Activated naive CD8-positive, alpha-beta T cell (primary cell): ENCODE results near the gene SAMD13.

Experiments
- H3K27ac Mint-ChIP-seq: one replicate; pipeline ENCODE4 v1.8.0; 2021; ENCODE audit warnings: mixed read lengths
- H3K27me3 Mint-ChIP-seq: one replicate; pipeline ENCODE4 v1.8.0; 2021; ENCODE audit warnings: mixed read lengths
- H3K36me3 Mint-ChIP-seq: one replicate; pipeline ENCODE4 v1.8.0; 2021; ENCODE audit warnings: mixed read lengths
- H3K4me1 Mint-ChIP-seq: one replicate; pipeline ENCODE4 v1.8.0; 2021; ENCODE audit warnings: low read depth, mixed read lengths
- H3K4me3 Mint-ChIP-seq: one replicate; pipeline ENCODE4 v1.8.0; 2021; ENCODE audit warnings: mild to moderate bottlenecking, mixed read lengths
- H3K9me3 Mint-ChIP-seq: one replicate; pipeline ENCODE4 v1.8.0; 2021; ENCODE audit warnings: low read depth, mixed read lengths

Gene SAMD13

DNA sequence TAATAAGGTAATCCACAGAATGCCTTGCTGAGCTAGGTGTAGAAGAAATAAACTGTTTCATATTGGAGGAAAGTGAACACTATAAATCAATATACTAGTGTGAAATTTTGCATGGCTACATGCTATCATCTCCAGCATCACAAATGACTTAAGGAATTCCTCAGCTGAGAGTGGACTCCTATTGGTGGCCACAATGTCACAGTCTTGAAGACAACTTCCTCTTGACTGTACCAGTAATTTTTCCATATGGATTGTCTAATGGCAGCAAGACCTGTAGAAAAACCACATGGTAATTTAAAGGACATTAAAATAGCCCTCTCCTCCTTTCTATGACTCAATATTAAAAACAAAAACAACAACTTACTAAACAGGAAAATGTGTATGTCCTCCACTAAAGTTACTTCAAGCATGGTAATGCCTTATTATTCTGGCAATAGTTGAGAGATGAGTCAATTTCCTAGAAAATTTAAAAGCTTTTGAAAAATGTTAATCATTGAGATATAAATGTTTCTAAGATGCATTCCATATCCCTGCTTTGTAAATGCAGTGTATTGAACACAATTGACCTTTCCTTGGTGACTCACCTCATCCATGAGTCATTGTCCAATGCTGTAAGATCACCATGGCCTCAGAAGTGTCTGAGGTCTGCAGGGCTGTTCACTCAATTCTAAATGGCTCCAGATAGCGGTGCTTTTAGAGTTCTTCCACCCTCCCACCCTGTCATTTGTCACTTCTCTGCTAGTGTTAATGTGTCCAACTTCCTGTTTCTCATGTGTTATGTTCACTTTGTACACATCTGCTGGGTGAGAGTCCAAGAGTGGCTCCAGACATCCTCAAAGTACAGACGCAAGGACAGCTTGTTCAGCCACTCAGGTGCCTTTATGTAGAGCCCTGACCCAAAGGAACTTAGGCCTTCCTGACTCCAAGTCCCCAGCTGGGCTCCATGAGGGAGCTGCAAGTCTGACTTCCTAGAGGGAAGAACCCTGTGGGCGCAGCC lies 64.0 kb downstream of the SAMD13 start:
- peaks cover 3% of the 10 kb centered on the region for H3K36me3 Mint-ChIP-seq
- H3K27ac Mint-ChIP-seq: peak overlapping the region; percentile 19
- H3K4me3 Mint-ChIP-seq: no peak overlapping the region
- H3K9me3 Mint-ChIP-seq: no peaks in the 10 kb centered on the region
- H3K27me3 Mint-ChIP-seq: no peaks in the 10 kb centered on the region
- peaks cover 7% of the 10 kb centered on the region for H3K4me1 Mint-ChIP-seq

DNA sequence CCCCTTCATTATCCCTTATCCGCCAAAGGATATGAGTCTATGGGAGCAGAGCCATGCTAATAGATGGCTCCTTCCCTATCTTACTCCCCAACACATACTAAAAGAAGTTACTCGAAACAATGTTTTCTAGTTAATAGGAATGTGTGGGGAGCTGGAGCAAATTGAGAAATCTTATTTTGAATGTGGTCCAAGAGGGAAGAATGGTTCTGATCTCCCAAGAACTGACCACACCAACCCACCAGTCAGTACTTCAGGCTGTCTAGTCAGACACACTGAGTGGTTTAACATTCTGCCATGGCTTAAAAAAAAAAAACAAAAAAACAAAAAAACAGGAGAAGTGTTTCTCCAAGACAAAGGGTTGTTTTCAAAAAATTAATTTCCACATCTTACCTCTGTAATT lies 65.3 kb downstream of the SAMD13 start:
- Mint-ChIP-seq H3K4me1 (peaks cover 7% of the 10 kb centered on the region), H3K27me3 (no peaks in the 10 kb centered on the region), H3K4me3 (no peak overlapping the region), H3K27ac (no peak overlapping the region), H3K9me3 (no peaks in the 10 kb centered on the region), H3K36me3 (peaks cover 3% of the 10 kb centered on the region)

DNA sequence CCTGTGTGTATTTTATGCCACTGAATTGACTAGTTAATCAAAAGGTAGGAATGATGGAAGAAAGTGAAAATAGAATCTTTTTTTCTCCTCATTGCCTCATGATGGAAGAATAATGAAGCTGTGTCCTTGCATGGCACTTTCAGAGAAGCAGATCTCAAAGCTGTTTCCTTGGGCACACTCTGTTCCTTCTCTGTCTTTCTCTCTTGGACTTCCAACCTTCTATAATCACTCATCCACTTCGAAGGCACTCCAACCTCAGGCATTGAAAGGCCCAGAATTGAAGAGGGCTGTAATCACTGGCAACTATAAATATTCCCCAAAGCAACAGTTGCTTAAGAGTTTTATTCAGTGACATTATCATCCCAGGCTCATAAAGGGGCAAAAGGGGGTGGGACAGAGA lies 65.7 kb downstream of the SAMD13 start:
- Mint-ChIP-seq H3K27me3 (no peaks in the 10 kb centered on the region), H3K27ac (no peak overlapping the region), H3K9me3 (no peaks in the 10 kb centered on the region), H3K4me1 (peaks cover 7% of the 10 kb centered on the region), H3K4me3 (no peak overlapping the region), H3K36me3 (peaks cover 3% of the 10 kb centered on the region)

DNA sequence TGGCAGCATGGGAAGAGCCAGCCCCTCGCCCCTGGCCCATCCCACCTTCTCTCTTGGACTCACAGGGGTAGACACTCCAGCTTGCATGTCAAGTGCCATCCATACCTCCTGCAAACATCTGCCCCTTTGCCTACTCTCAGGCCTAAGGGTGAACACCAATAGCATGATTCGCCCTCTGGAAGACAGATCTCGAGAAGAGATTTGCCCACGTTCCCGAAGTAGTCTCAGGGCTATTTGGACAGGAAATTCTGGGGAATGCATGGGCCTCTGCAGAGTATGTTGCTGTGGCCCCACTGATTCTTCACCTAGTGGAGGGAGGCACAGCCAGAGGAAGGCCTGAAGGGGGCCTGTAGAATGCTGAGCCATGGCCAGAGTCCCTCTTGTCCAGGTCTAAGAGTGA lies 66.9 kb downstream of the SAMD13 start:
- Mint-ChIP-seq H3K4me1 (peaks cover 7% of the 10 kb centered on the region), H3K27me3 (no peaks in the 10 kb centered on the region), H3K4me3 (no peak overlapping the region), H3K36me3 (peaks cover 3% of the 10 kb centered on the region), H3K9me3 (no peaks in the 10 kb centered on the region), H3K27ac (no peak overlapping the region)

DNA sequence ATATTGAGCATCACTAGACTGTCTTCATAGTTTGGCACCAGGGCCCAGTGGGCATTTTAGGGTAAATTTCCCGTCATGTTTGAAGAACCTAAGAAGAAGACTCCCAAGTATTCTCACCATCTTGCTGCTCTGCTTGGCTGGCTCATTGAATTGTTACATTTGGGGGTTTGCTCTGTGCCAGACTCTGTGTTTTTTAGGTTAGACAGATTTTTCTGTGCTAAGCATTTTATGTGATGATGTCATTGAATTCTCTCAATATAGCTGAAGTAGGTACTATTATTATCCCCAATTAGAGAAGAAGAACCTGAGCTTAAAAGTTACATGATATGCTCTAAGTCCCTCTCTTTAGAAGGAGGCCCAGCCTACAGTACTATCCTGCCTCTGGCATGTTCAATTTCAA lies 68.8 kb downstream of the SAMD13 start:
- Mint-ChIP-seq H3K4me1 (peaks cover 6% of the 10 kb centered on the region), H3K36me3 (peaks cover 3% of the 10 kb centered on the region), H3K4me3 (no peak overlapping the region), H3K9me3 (no peaks in the 10 kb centered on the region), H3K27ac (no peak overlapping the region), H3K27me3 (no peaks in the 10 kb centered on the region)

DNA sequence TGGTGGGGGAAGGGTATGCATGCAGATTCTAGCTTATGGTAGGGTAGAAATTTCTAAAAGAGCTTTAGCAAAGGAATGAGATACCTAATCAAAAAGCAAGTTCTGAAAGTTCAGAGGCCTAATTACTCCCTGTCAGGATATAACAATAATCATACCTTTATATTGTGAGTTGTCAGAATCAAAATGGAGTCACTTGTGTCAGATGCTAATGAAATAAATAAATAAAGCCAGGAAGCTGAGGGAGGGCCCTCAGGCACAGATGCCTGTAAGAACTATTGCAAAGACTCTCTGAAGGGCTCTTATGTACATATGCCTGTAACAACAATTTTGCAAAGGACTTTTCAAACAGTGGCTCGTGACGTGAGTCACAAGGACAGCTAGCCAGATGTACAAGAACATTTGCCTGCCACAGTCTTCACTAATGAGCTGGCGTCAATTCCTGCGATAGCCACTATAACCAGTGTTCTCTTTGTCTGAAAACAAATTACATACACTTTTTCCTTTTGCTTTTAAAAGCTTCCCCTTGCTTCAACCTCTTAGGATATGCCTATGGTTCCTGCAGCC lies 69.4 kb downstream of the SAMD13 start:
- no peak overlapping the region for H3K4me3 Mint-ChIP-seq
- H3K36me3 Mint-ChIP-seq: peaks cover 3% of the 10 kb centered on the region
- no peak overlapping the region for H3K27ac Mint-ChIP-seq
- H3K9me3 Mint-ChIP-seq: no peaks in the 10 kb centered on the region
- peaks cover under 1% of the 10 kb centered on the region for H3K4me1 Mint-ChIP-seq
- H3K27me3 Mint-ChIP-seq: no peaks in the 10 kb centered on the region

DNA sequence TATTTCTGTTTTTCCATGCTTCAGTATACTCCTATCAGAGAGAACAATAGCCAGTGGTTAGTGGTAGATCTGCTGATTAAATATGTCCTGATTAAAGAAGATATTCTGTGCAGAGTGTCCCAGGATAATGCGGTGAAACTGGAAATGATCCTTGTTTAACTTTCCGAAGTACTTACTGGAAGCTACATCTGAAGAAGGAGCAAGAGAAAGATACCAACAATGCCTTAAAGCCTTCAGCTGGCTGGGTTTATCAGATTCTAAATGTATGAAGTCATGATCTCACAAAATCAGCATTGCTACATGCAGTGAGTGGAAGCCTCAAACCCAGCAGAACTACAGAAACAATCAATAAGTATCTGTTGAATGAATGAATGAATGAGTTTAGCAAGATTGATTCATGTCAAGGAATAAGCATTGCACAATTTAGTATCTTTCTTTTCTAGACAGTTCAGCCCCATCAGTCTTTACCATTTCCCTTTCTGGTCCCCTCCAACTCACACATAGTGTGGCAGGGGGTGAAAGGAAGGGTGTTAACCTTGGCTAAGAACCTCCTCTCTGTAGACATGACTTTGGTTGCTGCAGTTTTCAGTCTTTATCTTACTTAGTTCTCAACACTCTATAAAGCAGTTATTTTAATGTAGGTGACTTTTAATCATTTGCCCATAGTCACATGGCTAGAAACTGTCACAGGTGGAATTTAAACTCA lies 72.1 kb downstream of the SAMD13 start:
- Mint-ChIP-seq H3K27me3 (no peaks in the 10 kb centered on the region), H3K4me1 (no peaks in the 10 kb centered on the region), H3K4me3 (no peak overlapping the region), H3K27ac (no peak overlapping the region), H3K36me3 (no peaks in the 10 kb centered on the region), H3K9me3 (no peaks in the 10 kb centered on the region)

DNA sequence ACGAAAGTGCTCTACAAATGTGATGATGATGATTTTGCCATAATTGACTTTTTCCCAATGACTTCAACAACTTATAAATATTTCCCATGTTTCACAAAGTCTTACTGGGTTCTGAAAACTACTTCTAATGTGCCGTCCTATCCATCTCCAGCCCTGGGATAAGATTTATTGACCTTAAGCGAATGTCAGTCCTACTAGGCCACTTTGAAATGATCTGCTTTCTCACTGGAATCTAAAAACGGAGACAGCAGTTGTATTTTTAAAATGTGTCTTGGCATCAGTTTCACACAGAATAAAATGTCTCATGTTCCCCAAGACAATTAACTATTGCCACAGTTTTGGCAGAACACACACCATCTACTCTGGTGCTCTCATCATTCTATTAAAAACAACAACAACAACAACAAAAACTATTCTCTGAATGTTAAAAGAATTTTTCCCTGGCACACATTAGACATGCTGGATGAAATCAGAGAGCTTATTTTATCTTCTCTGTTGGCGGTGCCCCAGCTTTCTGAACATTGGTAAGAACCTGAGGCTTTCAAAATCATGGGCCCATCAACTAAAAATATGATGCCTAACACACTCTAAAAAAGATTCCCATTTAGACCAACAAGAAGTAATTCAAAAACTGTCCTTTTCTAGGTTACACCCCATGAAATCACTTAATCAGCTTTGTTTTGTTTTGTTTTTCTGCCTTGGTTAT lies 73.6 kb downstream of the SAMD13 start:
- H3K27ac Mint-ChIP-seq: no peak overlapping the region
- no peaks in the 10 kb centered on the region for H3K27me3 Mint-ChIP-seq
- no peak overlapping the region for H3K4me3 Mint-ChIP-seq
- no peaks in the 10 kb centered on the region for H3K9me3 Mint-ChIP-seq
- no peaks in the 10 kb centered on the region for H3K36me3 Mint-ChIP-seq
- H3K4me1 Mint-ChIP-seq: no peaks in the 10 kb centered on the region

DNA sequence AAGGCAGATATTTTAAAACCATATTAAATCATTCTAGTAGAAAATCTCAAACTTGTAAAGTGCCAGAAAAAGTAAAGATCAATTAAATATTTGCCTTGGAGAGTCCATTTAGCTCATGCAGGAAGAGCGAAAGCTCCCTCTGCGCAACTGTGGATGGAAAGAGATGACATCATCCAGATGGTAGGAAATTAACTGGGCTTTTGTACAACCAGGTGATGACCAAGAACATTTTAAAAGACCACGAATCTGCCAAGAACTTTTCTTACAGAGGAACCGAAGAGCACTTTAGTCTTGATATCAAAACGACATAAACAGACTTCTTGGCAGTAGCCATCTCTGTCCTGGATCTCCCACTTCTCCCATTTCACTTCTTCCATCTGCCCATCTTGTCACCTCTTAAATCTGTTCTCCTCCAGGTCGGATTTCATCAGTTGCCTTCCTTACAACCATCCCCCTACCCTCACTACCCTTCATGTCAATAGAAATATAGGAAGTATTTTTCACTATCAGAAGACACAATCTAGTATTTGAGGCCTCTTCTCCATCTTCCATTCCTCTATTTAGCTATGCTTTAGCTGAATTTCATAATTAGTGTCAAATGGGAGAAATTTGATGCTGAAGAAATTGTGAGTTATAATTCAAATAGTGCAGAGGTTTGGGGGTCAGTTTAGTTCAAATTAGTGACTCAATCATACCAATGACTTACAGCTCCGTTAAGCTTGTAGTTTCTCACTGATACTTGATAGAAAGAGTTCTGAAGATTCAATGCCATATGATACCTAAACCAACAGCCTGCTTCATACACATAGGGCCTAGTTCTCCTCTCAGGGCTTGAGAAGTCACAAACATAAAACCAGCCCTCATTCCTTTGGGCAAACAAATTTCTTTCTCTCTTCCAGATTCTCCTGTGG lies 74.7 kb downstream of the SAMD13 start:
- H3K4me3 Mint-ChIP-seq: no peak overlapping the region
- no peaks in the 10 kb centered on the region for H3K36me3 Mint-ChIP-seq
- H3K27me3 Mint-ChIP-seq: no peaks in the 10 kb centered on the region
- H3K27ac Mint-ChIP-seq: no peak overlapping the region
- no peaks in the 10 kb centered on the region for H3K4me1 Mint-ChIP-seq
- no peaks in the 10 kb centered on the region for H3K9me3 Mint-ChIP-seq

DNA sequence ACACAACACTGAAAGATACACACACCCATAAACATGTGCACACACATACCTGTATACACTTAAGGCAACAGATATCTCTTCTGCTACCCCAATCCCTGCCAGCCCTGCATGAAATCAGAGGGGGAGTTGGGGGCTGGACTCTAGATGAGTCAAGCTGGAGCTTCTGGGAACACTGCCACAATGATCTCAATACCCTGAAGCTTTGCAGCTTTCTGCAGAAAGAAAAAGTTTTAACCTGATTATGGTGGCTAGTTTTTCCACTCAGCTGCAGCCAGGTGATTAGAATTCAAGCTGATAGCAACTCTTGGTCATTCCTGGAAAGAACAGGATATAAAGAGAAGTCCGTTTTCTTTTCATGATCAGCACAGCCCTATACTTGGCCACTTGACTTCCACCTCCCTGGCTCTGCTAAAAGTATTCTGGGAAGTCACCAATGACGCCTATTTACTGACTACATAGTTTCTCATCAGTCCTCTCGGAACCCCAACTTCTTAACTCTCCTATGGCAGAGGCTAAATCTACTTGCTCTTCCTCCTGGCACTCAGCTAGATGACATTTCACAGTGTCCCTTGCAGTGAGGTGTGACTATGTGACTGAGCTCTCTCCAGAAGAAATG lies 76.1 kb downstream of the SAMD13 start:
- H3K27me3 Mint-ChIP-seq: no peaks in the 10 kb centered on the region
- H3K4me1 Mint-ChIP-seq: no peaks in the 10 kb centered on the region
- no peak overlapping the region for H3K27ac Mint-ChIP-seq
- H3K36me3 Mint-ChIP-seq: no peaks in the 10 kb centered on the region
- no peaks in the 10 kb centered on the region for H3K9me3 Mint-ChIP-seq
- H3K4me3 Mint-ChIP-seq: no peak overlapping the region

DNA sequence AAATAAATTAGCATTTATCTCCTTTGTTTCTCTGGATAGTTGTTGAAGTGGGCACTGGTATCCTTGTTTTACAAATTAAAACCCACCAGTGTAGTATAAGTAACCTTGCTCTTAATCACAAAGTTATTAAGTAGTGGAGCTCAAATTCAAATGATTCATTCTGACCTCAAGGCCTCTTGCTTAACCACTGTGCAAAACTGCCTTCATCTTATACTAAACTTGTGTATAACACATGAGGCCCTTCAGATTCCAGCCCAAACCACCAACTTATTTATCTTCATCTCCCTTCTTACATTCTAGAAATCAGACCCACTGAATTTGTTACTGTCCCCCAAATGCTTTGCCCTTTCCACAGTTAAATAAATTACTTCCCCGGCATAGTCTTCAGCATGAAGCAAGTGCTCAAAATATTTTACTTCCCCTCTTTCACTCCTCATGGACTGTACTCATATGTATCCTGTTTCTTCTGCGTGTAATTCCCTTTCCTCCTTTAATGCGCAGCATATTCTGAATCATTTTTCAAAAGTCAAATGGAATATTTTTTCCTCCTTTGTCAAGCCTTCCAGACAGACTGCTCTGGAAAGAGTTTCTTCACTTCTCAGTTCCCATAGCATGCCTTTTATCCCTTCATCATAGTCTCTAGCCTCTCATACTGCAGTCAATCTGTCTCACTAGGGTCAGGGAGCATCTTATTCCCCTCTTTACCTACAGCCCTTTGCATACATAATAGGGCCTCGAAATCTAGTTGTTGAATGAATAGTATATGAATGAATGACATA lies 77.8 kb downstream of the SAMD13 start:
- H3K36me3 Mint-ChIP-seq: no peaks in the 10 kb centered on the region
- H3K27ac Mint-ChIP-seq: no peak overlapping the region
- H3K4me1 Mint-ChIP-seq: no peaks in the 10 kb centered on the region
- H3K27me3 Mint-ChIP-seq: peaks cover 3% of the 10 kb centered on the region
- no peak overlapping the region for H3K4me3 Mint-ChIP-seq
- H3K9me3 Mint-ChIP-seq: no peaks in the 10 kb centered on the region

DNA sequence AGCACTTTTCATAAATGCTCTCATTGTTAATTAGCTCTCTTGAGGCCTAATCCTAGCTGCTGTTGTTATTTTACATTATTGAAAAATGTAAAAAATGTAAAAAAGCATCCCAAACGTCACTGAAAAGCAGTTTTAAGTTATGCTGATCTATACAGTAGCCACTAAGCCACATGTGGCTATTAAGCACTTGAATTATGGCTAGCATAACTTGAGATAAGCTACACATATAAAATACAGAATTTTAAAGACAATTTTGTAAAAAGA lies 78.3 kb downstream of the SAMD13 start:
- Mint-ChIP-seq H3K27me3 (peaks cover 3% of the 10 kb centered on the region), H3K4me1 (no peaks in the 10 kb centered on the region), H3K27ac (no peak overlapping the region), H3K9me3 (no peaks in the 10 kb centered on the region), H3K36me3 (no peaks in the 10 kb centered on the region), H3K4me3 (no peak overlapping the region)

DNA sequence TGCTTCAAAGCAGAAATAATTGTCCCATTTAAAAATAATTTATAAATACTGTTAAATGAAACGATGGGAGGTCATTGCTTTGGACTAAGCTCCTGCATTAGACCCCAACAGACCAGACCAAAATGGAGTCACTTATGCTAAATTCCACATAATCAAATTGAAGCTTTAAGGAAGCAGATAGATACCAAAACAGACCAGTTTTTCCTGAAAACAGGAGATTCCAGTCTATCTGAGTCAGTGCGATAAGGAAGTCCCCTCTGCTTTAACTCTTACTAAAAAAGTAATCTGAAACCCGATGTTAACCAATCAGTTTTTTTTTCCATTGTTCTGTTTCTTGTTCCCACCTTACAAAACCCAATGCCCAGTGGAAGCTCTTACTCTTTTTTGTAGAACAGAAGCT lies 80.6 kb downstream of the SAMD13 start:
- no peaks in the 10 kb centered on the region for H3K9me3 Mint-ChIP-seq
- peaks cover 3% of the 10 kb centered on the region for H3K27me3 Mint-ChIP-seq
- H3K4me1 Mint-ChIP-seq: no peaks in the 10 kb centered on the region
- H3K27ac Mint-ChIP-seq: no peak overlapping the region
- no peak overlapping the region for H3K4me3 Mint-ChIP-seq
- no peaks in the 10 kb centered on the region for H3K36me3 Mint-ChIP-seq
